ENCODE measurements around the gene RCAN1. TPM values are rescaled to one million over a fixed set of nuclear protein-coding genes. Genes with fewer than 3 reads are reported as not detected.
A peak's percentile ranks its signal among the peaks of the same experiment; 100 is the strongest.

The RCAN1 gene
- total RNA-seq, 2 experiments from 2014 or later, result 1.1 to 1.5 TPM

GRCh38 chr21:34519016-34519415 lies 95.9 kb downstream of the RCAN1 start:
- ATAC-seq (ENCODE audit: poor library complexity) (no peak), DNase-seq (no peak)
- peaks cover 9% of the 10 kb centered on the region for H3K4me1 Mint-ChIP-seq (ENCODE audit: low read depth)
- peaks cover 13% of the 10 kb centered on the region for H3K36me3 Mint-ChIP-seq (ENCODE audit: low read depth)
- intact Hi-C loops (cut with DNase I, micrococcal nuclease), result no loop called here
- H3K27ac Mint-ChIP-seq, result no peak overlapping the region
- Histone ChIP-seq H3K9me3 (ENCODE audit: control insufficient read depth in 1 of 2, insufficient read depth in 1 of 2, low read length in 2 of 2) (no peaks in the 10 kb centered on the region), H3K4me3 (ENCODE audit: low read length) (no peak overlapping the region), H3K36me3 (ENCODE audit: insufficient read depth, low read length) (peaks cover 7% of the 10 kb centered on the region), H3K4me1 (ENCODE audit: insufficient read depth, low read length) (no peaks in the 10 kb centered on the region), H3K27ac (ENCODE audit: low read depth in 1 of 2, low read length in 2 of 2) (no peak overlapping the region), H3K27me3 (ENCODE audit: control insufficient read depth in 1 of 2, insufficient read depth in 2 of 2, low read length in 2 of 2) (no peaks in the 10 kb centered on the region)
- POLR2A ChIA-PET, result no interaction called here
- H3K9me3 Mint-ChIP-seq, result no peaks in the 10 kb centered on the region
- no peak overlapping the region for H3K4me3 Mint-ChIP-seq
- CTCF ChIA-PET, result no interaction called here
- H3K27me3 Mint-ChIP-seq, result no peaks in the 10 kb centered on the region
- no peak for TF ChIP-seq CTCF (IDR thresholded peaks at IDR 0.05)

GRCh38 chr21:34518301-34518700 lies 96.6 kb downstream of the RCAN1 start:
- Mint-ChIP-seq H3K36me3 (ENCODE audit: low read depth) (peaks cover 13% of the 10 kb centered on the region), H3K4me1 (ENCODE audit: low read depth) (peaks cover 9% of the 10 kb centered on the region), H3K27me3 (no peaks in the 10 kb centered on the region), H3K9me3 (no peaks in the 10 kb centered on the region), H3K27ac (no peak overlapping the region), H3K4me3 (no peak overlapping the region)
- H3K36me3 ChIP-seq (ENCODE audit: insufficient read depth, low read length), result peaks cover 7% of the 10 kb centered on the region
- no peaks in the 10 kb centered on the region for H3K27me3 ChIP-seq (ENCODE audit: control insufficient read depth in 1 of 2, insufficient read depth in 2 of 2, low read length in 2 of 2)
- no peaks in the 10 kb centered on the region for H3K9me3 ChIP-seq (ENCODE audit: control insufficient read depth in 1 of 2, insufficient read depth in 1 of 2, low read length in 2 of 2)
- H3K4me3 ChIP-seq (ENCODE audit: low read length), result no peak overlapping the region
- no peak overlapping the region for H3K27ac ChIP-seq (ENCODE audit: low read depth in 1 of 2, low read length in 2 of 2)
- DNase-seq (no peak), ATAC-seq (ENCODE audit: poor library complexity) (no peak)
- no peak for TF ChIP-seq CTCF (IDR thresholded peaks at IDR 0.05)
- ChIA-PET POLR2A (no interaction called here), CTCF (no interaction called here)
- intact Hi-C loops (cut with DNase I, micrococcal nuclease), result no loop called here
- H3K4me1 ChIP-seq (ENCODE audit: insufficient read depth, low read length), result no peaks in the 10 kb centered on the region

DNA sequence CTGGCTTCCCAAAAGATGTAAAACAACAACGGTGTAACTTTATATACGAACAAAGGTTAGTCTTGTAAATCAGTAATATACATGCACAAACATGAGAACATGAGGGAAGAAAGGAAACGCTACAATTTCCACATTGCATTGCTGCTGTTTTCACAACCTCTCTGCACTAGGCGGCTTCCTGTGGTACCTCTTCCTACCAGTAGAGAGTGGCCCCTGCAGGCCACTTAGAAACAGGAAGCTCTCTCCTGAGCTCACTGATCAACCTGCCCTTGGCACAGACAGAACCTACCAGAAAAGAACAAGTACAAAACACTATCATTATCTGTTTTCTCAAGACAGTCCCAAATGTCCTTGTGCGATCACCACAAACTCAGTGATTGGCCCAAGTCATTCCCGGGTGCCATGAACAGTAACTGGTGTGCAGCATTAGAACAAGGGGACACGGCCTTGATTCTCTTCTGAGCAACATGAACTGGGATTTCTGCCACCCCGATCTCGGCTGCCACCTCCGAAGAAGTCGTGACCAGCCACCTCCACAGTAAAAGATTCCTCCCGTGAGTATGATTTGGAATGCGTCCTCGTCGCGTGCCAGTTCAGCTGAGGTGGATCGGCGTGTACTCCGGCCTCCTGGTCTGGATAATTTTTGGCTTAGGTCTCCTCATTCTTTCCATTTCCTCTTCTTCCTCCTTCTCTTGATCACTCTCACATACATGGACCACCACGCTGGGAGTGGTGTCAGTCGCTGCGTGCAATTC lies 97.2 kb downstream of the RCAN1 start:
- peak; percentile 65 for ATAC-seq (ENCODE audit: poor library complexity)
- Mint-ChIP-seq H3K4me1 (ENCODE audit: low read depth) (peaks cover 9% of the 10 kb centered on the region), H3K36me3 (ENCODE audit: low read depth) (peaks cover 13% of the 10 kb centered on the region), H3K27me3 (no peaks in the 10 kb centered on the region), H3K4me3 (no peak overlapping the region), H3K27ac (no peak overlapping the region), H3K9me3 (no peaks in the 10 kb centered on the region)
- Histone ChIP-seq H3K4me1 (ENCODE audit: insufficient read depth, low read length) (no peaks in the 10 kb centered on the region), H3K36me3 (ENCODE audit: insufficient read depth, low read length) (peaks cover 7% of the 10 kb centered on the region), H3K27ac (ENCODE audit: low read depth in 1 of 2, low read length in 2 of 2) (no peak overlapping the region), H3K27me3 (ENCODE audit: control insufficient read depth in 1 of 2, insufficient read depth in 2 of 2, low read length in 2 of 2) (no peaks in the 10 kb centered on the region), H3K4me3 (ENCODE audit: low read length) (no peak overlapping the region), H3K9me3 (ENCODE audit: control insufficient read depth in 1 of 2, insufficient read depth in 1 of 2, low read length in 2 of 2) (no peaks in the 10 kb centered on the region)
- intact Hi-C loops (cut with DNase I, micrococcal nuclease), result no loop called here
- POLR2A ChIA-PET, result no interaction called here
- CTCF ChIA-PET, result no interaction called here
- no peak for TF ChIP-seq CTCF (IDR thresholded peaks at IDR 0.05)
- DNase-seq, result peak in 3 of 14 experiments; percentile 16 to 45 (median 37)

Data from CD4-positive, alpha-beta T cell (primary cell).